B cell (primary cell): Measurements from ENCODE around the gene UTP25. TPM values are rescaled to one million over a fixed set of nuclear protein-coding genes. Genes with fewer than 3 reads are reported as not detected.
"Not testable (repeated sequence)": the region's sequence is repeated elsewhere in the genome, so short reads cannot be mapped to it uniquely, and the experiment has no call there.

Source experiments
- ATAC-seq: fragments of 200-7000 bp; cut with Tn5 transposase; one replicate; pipeline ENCODE4 v1.10.0; 2021; ENCODE audit warnings: low read depth, mild to moderate bottlenecking, moderate number of reproducible peaks, moderate library complexity
- CTCF ChIA-PET: fragments of 350-600 bp; sonication (Branson Sonifier 250); formaldehyde crosslinking; loops from one replicate; lab custom pipeline; 2021; ENCODE audit warnings: antibody characterized with exemption, inconsistent platforms; lab: Charles Lee
- POLR2A ChIA-PET: fragments of 350-600 bp; sonication (Branson Sonifier 250); formaldehyde crosslinking; loops from one replicate; lab custom pipeline; 2021; ENCODE audit warnings: antibody characterized with exemption; lab: Charles Lee
- DNase-seq: peaks from one replicate; pipeline ENCODE4 v3.0.0; 2013
- H2AFZ ChIP-seq: 2 replicates; pipeline ENCODE4 v1.6.1; 2012; ENCODE audit warnings: mild to moderate bottlenecking, low read depth, low read length; ENCODE audit not compliant: insufficient read depth, poor library complexity, severe bottlenecking
- H3K27ac ChIP-seq, 2 donors: 1 replicate in 1 of 2; 2 replicates in 1 of 2; pipeline ENCODE4 v1.5.1; 2012 to 2013; ENCODE audit warnings: low read length in 2 of 2, mild to moderate bottlenecking in 2 of 2, moderate library complexity in 1 of 2
- H3K27me3 ChIP-seq, 4 experiments: fragments of 200-600 bp in 1 of 4; sonication (generic) in 1 of 4; replicated peaks in 1 of 4; 1 replicate in 2 of 4; 2 replicates in 2 of 4; pipeline versions ENCODE4 v1.6.1 to v1.7.0; 2013 to 2016; ENCODE audit warnings: low read length in 3 of 4, mild to moderate bottlenecking in 2 of 4, mixed read lengths in 1 of 4, moderate library complexity in 1 of 4; ENCODE audit not compliant: insufficient read depth in 4 of 4, control insufficient read depth in 3 of 4; ENCODE audit errors: control extremely low read depth in 1 of 4
- H3K36me3 ChIP-seq, 2 experiments: replicated peaks in 1 of 2; 1 replicate in 1 of 2; 2 replicates in 1 of 2; pipeline versions ENCODE4 v1.6.1 to v1.7.1; 2013; ENCODE audit warnings: low read length in 1 of 2; ENCODE audit not compliant: insufficient read depth in 2 of 2, control insufficient read depth in 1 of 2; ENCODE audit errors: control extremely low read depth in 1 of 2, extremely low read depth in 1 of 2
- H3K4me1 ChIP-seq, 2 donors: fragments of 200-600 bp in 1 of 2; sonication (generic) in 1 of 2; 1 replicate in 1 of 2; 2 replicates in 1 of 2; pipeline versions ENCODE4 v1.5.1 to v1.6.1; 2013 to 2017; ENCODE audit warnings: low read length in 2 of 2; ENCODE audit not compliant: control insufficient read depth in 2 of 2, insufficient read depth in 2 of 2
- H3K4me2 ChIP-seq: replicated peaks from 2 replicates; pipeline ENCODE3; 2012; ENCODE audit warnings: mild to moderate bottlenecking, low read depth, low read length; ENCODE audit not compliant: poor library complexity, severe bottlenecking
- H3K4me3 ChIP-seq, 5 experiments: fragments of 200-600 bp in 1 of 5; sonication (generic) in 1 of 5; 1 replicate in 3 of 5; 2 replicates in 2 of 5; pipeline versions ENCODE4 v1.5.1 to v1.7.0; 2011 to 2016; ENCODE audit warnings: low read length in 4 of 5, mild to moderate bottlenecking in 4 of 5, low read depth in 2 of 5, control low read depth in 1 of 5, moderate library complexity in 1 of 5; ENCODE audit not compliant: insufficient read depth in 1 of 5; ENCODE audit errors: control extremely low read depth in 1 of 5, extremely low read depth in 1 of 5
- H3K79me2 ChIP-seq: fragments of 200-600 bp; sonication (generic); one replicate; pipeline ENCODE4 v1.6.0; 2016; ENCODE audit warnings: low read length; ENCODE audit not compliant: control insufficient read depth, insufficient read depth
- H3K9ac ChIP-seq: fragments of 200-600 bp; sonication (generic); 2 replicates; pipeline ENCODE4 v1.6.1; 2017; ENCODE audit warnings: mild to moderate bottlenecking, low read length, moderate library complexity
- H3K9me3 ChIP-seq, 3 donors: one replicate each; pipeline versions ENCODE4 v1.6.1 to v1.7.1; 2013; ENCODE audit warnings: low read length in 2 of 3; ENCODE audit not compliant: control insufficient read depth in 2 of 3, insufficient read depth in 1 of 3; ENCODE audit errors: control extremely low read depth in 1 of 3
- H4K20me1 ChIP-seq: 2 replicates; pipeline ENCODE4 v1.6.0; 2012; ENCODE audit warnings: mild to moderate bottlenecking, low read length; ENCODE audit not compliant: insufficient read depth, control insufficient read depth, poor library complexity, severe bottlenecking
- H3K27ac Mint-ChIP-seq: one replicate; pipeline ENCODE4 v1.8.0; 2021; ENCODE audit warnings: mixed read lengths
- H3K27me3 Mint-ChIP-seq: one replicate; pipeline ENCODE4 v1.8.0; 2021; ENCODE audit warnings: mixed read lengths
- H3K4me1 Mint-ChIP-seq: one replicate; pipeline ENCODE4 v1.8.0; 2021; ENCODE audit warnings: mixed read lengths
- H3K4me3 Mint-ChIP-seq: one replicate; pipeline ENCODE4 v1.8.0; 2021; ENCODE audit warnings: mixed read lengths
- H3K9me3 Mint-ChIP-seq: one replicate; pipeline ENCODE4 v1.8.0; 2022; ENCODE audit warnings: mixed read lengths; ENCODE audit not compliant: insufficient read depth
- EZH2 ChIP-seq: IDR thresholded peaks from 2 replicates; pipeline ENCODE4 v1.6.1; 2012; ENCODE audit warnings: borderline replicate concordance, low read depth, mild to moderate bottlenecking, moderate library complexity, low read length; ENCODE audit not compliant: insufficient read depth, poor library complexity, severe bottlenecking
- WGBS: methylation state at CpG from one replicate; pipeline ENCODE4 v1.1.5; 2013; ENCODE audit warnings: missing lambda C conversion rate; ENCODE audit not compliant: insufficient coverage; 5-methylcytosine and 5-hydroxymethylcytosine counted together
- intact Hi-C: fragments of 100-400 bp; cut with micrococcal nuclease; formaldehyde crosslinking; loops from one replicate; pipeline ENCODE4 v1.10.0; 2022
- polyA plus RNA-seq: library from polyadenylated mRNA; depleted of rRNA; stranded (reverse); fragments of >200 nt; gene quantifications from 2 replicates; pipeline ENCODE4 v1.2.3, GENCODE V29; 2012
- total RNA-seq, 2 donors: library from RNA; stranded (reverse); fragments of 120-200 nt in 1 of 2; gene quantifications; 1 replicate in 1 of 2; 2 replicates in 1 of 2; pipeline versions ENCODE4 v1.2.3 to v1.2.4, GENCODE V29; 2013 to 2022
- TF ChIP-seq, protein P1 (sequence below): fragments of 200-600 bp; IDR thresholded peaks from one replicate; pipeline ENCODE4 v1.8.0; 2022; ENCODE audit warnings: antibody characterized with exemption, mild to moderate bottlenecking

UTP25 gene
- total and polyA plus RNA-seq, 2 donors (not counting 1 experiment from before 2014, with no cell fraction given) = 6.2 to 16.6 TPM

DNA sequence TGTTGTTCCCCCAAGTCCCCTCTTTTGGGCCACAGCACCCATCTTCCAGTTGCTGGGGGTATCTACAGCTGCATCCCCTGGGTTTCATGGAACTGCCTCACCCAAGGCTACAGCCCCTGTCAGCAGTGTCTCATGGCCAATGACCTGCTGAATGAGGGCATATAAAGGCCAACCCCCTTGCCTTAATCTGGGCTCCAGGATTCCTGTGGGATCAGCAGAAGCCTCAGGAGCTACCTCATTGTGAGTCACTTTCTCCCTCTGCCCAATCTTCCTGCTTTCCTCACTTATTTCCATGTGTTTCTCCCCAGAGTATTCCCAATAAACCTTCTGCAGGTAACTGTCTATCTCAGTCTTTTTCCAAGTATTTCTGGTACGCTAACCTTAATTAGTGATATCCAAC, 73.0 kb downstream of the UTP25 start:
- H2AFZ ChIP-seq = no peak overlapping the region
- no peaks in the 10 kb centered on the region for H3K9me3 Mint-ChIP-seq
- no peak overlapping the region for H3K4me3 Mint-ChIP-seq
- DNase-seq (no peak), ATAC-seq (no peak)
- no peaks in the 10 kb centered on the region for H3K9me3 ChIP-seq
- TF ChIP-seq, protein P1, sequence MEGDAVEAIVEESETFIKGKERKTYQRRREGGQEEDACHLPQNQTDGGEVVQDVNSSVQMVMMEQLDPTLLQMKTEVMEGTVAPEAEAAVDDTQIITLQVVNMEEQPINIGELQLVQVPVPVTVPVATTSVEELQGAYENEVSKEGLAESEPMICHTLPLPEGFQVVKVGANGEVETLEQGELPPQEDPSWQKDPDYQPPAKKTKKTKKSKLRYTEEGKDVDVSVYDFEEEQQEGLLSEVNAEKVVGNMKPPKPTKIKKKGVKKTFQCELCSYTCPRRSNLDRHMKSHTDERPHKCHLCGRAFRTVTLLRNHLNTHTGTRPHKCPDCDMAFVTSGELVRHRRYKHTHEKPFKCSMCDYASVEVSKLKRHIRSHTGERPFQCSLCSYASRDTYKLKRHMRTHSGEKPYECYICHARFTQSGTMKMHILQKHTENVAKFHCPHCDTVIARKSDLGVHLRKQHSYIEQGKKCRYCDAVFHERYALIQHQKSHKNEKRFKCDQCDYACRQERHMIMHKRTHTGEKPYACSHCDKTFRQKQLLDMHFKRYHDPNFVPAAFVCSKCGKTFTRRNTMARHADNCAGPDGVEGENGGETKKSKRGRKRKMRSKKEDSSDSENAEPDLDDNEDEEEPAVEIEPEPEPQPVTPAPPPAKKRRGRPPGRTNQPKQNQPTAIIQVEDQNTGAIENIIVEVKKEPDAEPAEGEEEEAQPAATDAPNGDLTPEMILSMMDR = no peak
- TF ChIP-seq EZH2 = no peak
- peaks cover 16% of the 10 kb centered on the region for H3K27me3 Mint-ChIP-seq
- H3K4me2 ChIP-seq = no peak overlapping the region
- no CpG with 5 or more reads among the region's 1 CpG for WGBS
- ChIA-PET CTCF (interaction anchor here (1.2 kb wide), 1 partner anchor 12 kb away, joined by 3 read pairs; no protein-coding TSS in a partner anchor), POLR2A (no interaction called here)
- no peak overlapping the region for H3K27ac ChIP-seq
- H3K27me3 ChIP-seq = no peaks in the 10 kb centered on the region
- H4K20me1 ChIP-seq = no peaks in the 10 kb centered on the region
- H3K79me2 ChIP-seq = no peaks in the 10 kb centered on the region
- no peaks in the 10 kb centered on the region for H3K4me1 ChIP-seq
- intact Hi-C loops = no loop called here
- no peak overlapping the region for H3K27ac Mint-ChIP-seq
- H3K4me1 Mint-ChIP-seq = no peaks in the 10 kb centered on the region
- no peaks in the 10 kb centered on the region for H3K36me3 ChIP-seq
- no peak overlapping the region for H3K4me3 ChIP-seq
- H3K9ac ChIP-seq = no peak overlapping the region

DNA sequence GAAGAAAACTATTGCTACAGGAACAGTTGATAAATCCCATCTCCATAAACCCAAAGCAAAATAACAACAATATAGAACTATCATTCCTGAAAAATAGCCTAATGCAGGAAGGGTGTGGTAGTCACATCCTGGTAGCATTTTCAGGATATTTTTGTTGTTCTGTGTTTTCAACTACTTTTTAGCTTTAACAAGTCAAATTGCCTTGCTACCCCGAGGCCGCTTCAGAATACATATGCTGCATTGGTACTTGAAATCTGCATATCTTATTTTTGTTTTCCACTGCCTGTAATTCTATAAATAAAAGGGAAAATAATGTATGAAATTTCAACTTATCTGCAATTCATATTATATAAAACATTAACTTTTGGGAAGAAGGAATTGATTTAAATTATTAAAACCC, 73.4 kb downstream of the UTP25 start:
- TF ChIP-seq, protein P1 = no peak
- TF ChIP-seq EZH2 = no peak
- no peak for ATAC-seq
- Histone ChIP-seq H3K4me1 (no peaks in the 10 kb centered on the region), H3K79me2 (no peaks in the 10 kb centered on the region), H3K9me3 (no peaks in the 10 kb centered on the region), H3K4me3 (no peak overlapping the region), H4K20me1 (no peaks in the 10 kb centered on the region), H3K27ac (no peak overlapping the region), H3K36me3 (no peaks in the 10 kb centered on the region), H3K4me2 (no peak overlapping the region), H3K9ac (no peak overlapping the region), H3K27me3 (no peaks in the 10 kb centered on the region), H2AFZ (no peak overlapping the region)
- no peaks in the 10 kb centered on the region for H3K9me3 Mint-ChIP-seq
- H3K4me3 Mint-ChIP-seq = no peak overlapping the region
- CTCF ChIA-PET = no interaction called here
- intact Hi-C loops = no loop called here
- DNase-seq = no peak
- no peak overlapping the region for H3K27ac Mint-ChIP-seq
- POLR2A ChIA-PET = no interaction called here
- no peaks in the 10 kb centered on the region for H3K4me1 Mint-ChIP-seq
- H3K27me3 Mint-ChIP-seq = peaks cover 12% of the 10 kb centered on the region
- WGBS = no CpG with 5 or more reads among the region's 2 CpGs

DNA sequence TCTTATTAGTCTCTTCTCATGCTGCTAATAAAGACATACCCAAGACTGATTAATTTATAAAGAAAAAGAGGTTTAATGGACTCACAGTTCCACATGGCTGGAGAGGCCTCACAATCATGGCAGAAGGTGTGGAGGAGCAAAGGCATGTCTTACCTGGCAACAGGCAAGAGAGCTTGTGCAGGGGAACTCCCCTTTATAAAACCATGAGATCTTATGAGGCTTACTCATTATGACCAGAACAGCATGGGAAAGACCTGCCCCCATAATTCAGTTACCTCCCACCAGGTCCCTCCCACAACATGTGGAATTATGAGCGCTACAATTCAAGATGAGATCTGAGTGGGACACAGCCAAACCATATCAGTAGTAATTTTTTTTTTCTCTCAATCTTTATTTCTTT, 77.0 kb downstream of the UTP25 start:
- H3K4me2 ChIP-seq, H3K9me3 Mint-ChIP-seq, H3K36me3 ChIP-seq, H3K9me3 ChIP-seq, H3K4me3 Mint-ChIP-seq, DNase-seq, H3K4me1 ChIP-seq, H3K27me3 ChIP-seq, H3K4me1 Mint-ChIP-seq, intact Hi-C loops, H3K79me2 ChIP-seq, CTCF ChIA-PET, H3K27ac Mint-ChIP-seq, H3K27me3 Mint-ChIP-seq, H2AFZ ChIP-seq, H3K9ac ChIP-seq, H3K27ac ChIP-seq, POLR2A ChIA-PET, ATAC-seq, H4K20me1 ChIP-seq, H3K4me3 ChIP-seq: not testable (repeated sequence)
- WGBS = no CpG with 5 or more reads among the region's 1 CpG
